HepG2 (cell line): Measurements from ENCODE around the gene NAPB. TPM values are rescaled to one million over a fixed set of nuclear protein-coding genes. Genes with fewer than 3 reads are reported as not detected.

Source experiments
- ATAC-seq: fragments of 200-7000 bp; cut with Tn5 transposase; 3 replicates; pipeline ENCODE4 v1.9.1; 2020; ENCODE audit warnings: mild to moderate bottlenecking, moderate library complexity
- BruUV-seq: library from RNA; stranded (reverse); fragments of 400-500 nt; replicated peaks from 2 replicates; lab custom pipeline; 2021; lab: Mats Ljungman, UMichigan
- CTCF ChIA-PET: fragments of 300-600 bp; formaldehyde crosslinking; extraction: SDS; loops from one replicate; lab custom pipeline; 2021; ENCODE audit warnings: low total read pairs, inconsistent platforms, low intra/inter-chr PET ratio; lab: Yijun Ruan, JAX
- POLR2A ChIA-PET: fragments of 350-600 bp; sonication (Branson Sonifier 250); formaldehyde crosslinking; loops from one replicate; lab custom pipeline; 2020; ENCODE audit warnings: antibody characterized with exemption, inconsistent platforms; lab: Yijun Ruan, JAX
- DNase-seq: peaks from one replicate; pipeline ENCODE4 v3.0.0-alpha.2; 2015; ENCODE audit warnings: low spot score
- FAIRE-seq: peaks from 3 replicates; lab custom pipeline; 2011; peaks lifted over from hg19 to GRCh38; lab: Jason Lieb, UNC
- H2AFZ ChIP-seq: one replicate; pipeline ENCODE4 v1.6.1; 2011; ENCODE audit warnings: low read length, inconsistent platforms
- H3K27ac ChIP-seq: fragments of 300-600 bp; 3 replicates; pipeline ENCODE4 v1.8.0; 2011; ENCODE audit warnings: mixed run types, mild to moderate bottlenecking, mixed read lengths, low read length, inconsistent platforms; ENCODE audit not compliant: insufficient read depth; ENCODE audit errors: extremely low read length
- H3K27me3 ChIP-seq, 2 experiments: fragments of 200-600 bp in 1 of 2; 2 replicates in 1 of 2; 3 replicates in 1 of 2; pipeline versions ENCODE4 v1.6.0 to v1.8.0; 2011; ENCODE audit warnings: low read length in 2 of 2, mild to moderate bottlenecking in 2 of 2, moderate library complexity in 2 of 2, inconsistent platforms in 1 of 2; ENCODE audit not compliant: insufficient read depth in 2 of 2, control insufficient read depth in 1 of 2
- H3K36me3 ChIP-seq, 2 experiments: fragments of 200-600 bp in 1 of 2; replicated peaks in 1 of 2; 2 replicates in 1 of 2; 3 replicates in 1 of 2; pipeline versions ENCODE4 v1.5.1 to v1.8.0; 2011; ENCODE audit warnings: low read length in 2 of 2, inconsistent platforms in 1 of 2; ENCODE audit not compliant: insufficient read depth in 2 of 2, control insufficient read depth in 1 of 2
- H3K4me1 ChIP-seq: 2 replicates; pipeline ENCODE4 v1.5.1; 2012; ENCODE audit warnings: low read length, inconsistent platforms; ENCODE audit not compliant: insufficient read depth
- H3K4me2 ChIP-seq: 2 replicates; pipeline ENCODE4 v1.6.0; 2011; ENCODE audit warnings: low read depth, low read length, inconsistent platforms
- H3K4me3 ChIP-seq, 3 experiments: fragments of 200-600 bp in 1 of 3; sonication (generic), shearing (Covaris generic) in 1 of 3; replicated peaks in 1 of 3; 2 replicates each; pipeline ENCODE4 v1.5.1; 2011 to 2016; ENCODE audit warnings: low read length in 3 of 3, inconsistent platforms in 2 of 3, low read depth in 2 of 3, mild to moderate bottlenecking in 2 of 3, control low read depth in 1 of 3, mixed read lengths in 1 of 3; ENCODE audit not compliant: insufficient read depth in 1 of 3
- H3K79me2 ChIP-seq: one replicate; pipeline ENCODE4 v1.6.1; 2011; ENCODE audit warnings: low read length, inconsistent platforms; ENCODE audit not compliant: insufficient read depth
- H3K9ac ChIP-seq: 2 replicates; pipeline ENCODE4 v1.6.0; 2011; ENCODE audit warnings: mild to moderate bottlenecking, low read depth, low read length, inconsistent platforms; ENCODE audit not compliant: insufficient read depth
- H3K9me3 ChIP-seq: 2 replicates; pipeline ENCODE4 v1.5.1; 2012; ENCODE audit warnings: mild to moderate bottlenecking, low read length
- H4K20me1 ChIP-seq: 2 replicates; pipeline ENCODE4 v1.6.0; 2011; ENCODE audit warnings: inconsistent platforms, mild to moderate bottlenecking, low read length, moderate library complexity; ENCODE audit not compliant: insufficient read depth
- AGO1 ChIP-seq: fragments of 200-400 bp; formaldehyde crosslinking; IDR thresholded peaks from 2 replicates; pipeline ENCODE4 v1.6.1; 2017; ENCODE audit warnings: mild to moderate bottlenecking, low read depth, low read length, moderate library complexity; ENCODE audit not compliant: poor library complexity, severe bottlenecking
- IRX3 ChIP-seq: sonication (generic); formaldehyde crosslinking; IDR thresholded peaks from 2 replicates; pipeline ENCODE4 v1.8.1; 2023; ENCODE audit warnings: mild to moderate bottlenecking, low read depth, missing genetic modification reagents, borderline replicate concordance
- RXRB ChIP-seq: IDR thresholded peaks from 2 replicates; pipeline ENCODE4 v1.6.1; 2016; ENCODE audit warnings: borderline replicate concordance, missing genetic modification reagents, missing compliant biosample characterization
- SNAPC2 ChIP-seq: sonication (generic); formaldehyde crosslinking; IDR thresholded peaks from 2 replicates; pipeline ENCODE4 v1.8.1; 2022; ENCODE audit warnings: mild to moderate bottlenecking, missing genetic modification reagents
- ZC3H13 ChIP-seq: sonication (generic); formaldehyde crosslinking; IDR thresholded peaks from 2 replicates; pipeline ENCODE4 v1.8.1; 2023; ENCODE audit warnings: mild to moderate bottlenecking, missing genetic modification reagents, moderate library complexity
- ZNF775 ChIP-seq: sonication (generic); formaldehyde crosslinking; IDR thresholded peaks from 2 replicates; pipeline ENCODE4 v1.4.0; 2020; ENCODE audit warnings: missing genetic modification reagents, mild to moderate bottlenecking, moderate library complexity, borderline replicate concordance
- ZNF83 ChIP-seq: sonication (generic); formaldehyde crosslinking; IDR thresholded peaks from 2 replicates; pipeline ENCODE4 v1.4.0; 2020; ENCODE audit warnings: missing genetic modification reagents, mild to moderate bottlenecking, borderline replicate concordance
- WGBS: methylation state at CpG from one replicate; pipeline ENCODE4 v1.1.6; 2017; ENCODE audit warnings: low lambda C conversion rate; 5-methylcytosine and 5-hydroxymethylcytosine counted together
- in situ Hi-C: cut with HindIII; loops from 2 replicates; pipeline ENCODE4 v1.10.0; 2017; ENCODE audit warnings: low pct_unique_long_range_greater_than_20kb; ENCODE audit not compliant: extremely low pct_ligation_motif_present
- intact Hi-C: fragments of 100-400 bp; cut with micrococcal nuclease; formaldehyde crosslinking; loops from one replicate; pipeline ENCODE4 v1.10.0; 2022; ENCODE audit not compliant: unreplicated experiment
- polyA plus RNA-seq, 8 experiments: library from polyadenylated mRNA; depleted of rRNA in 3 of 8; stranded (reverse) in 7 of 8; unstranded in 1 of 8; fragments of >200 nt; fragmentation: Illumina TruSeq in 4 of 8; extraction: Trizol in 4 of 8; gene quantifications; 2 replicates each; pipeline versions ENCODE4 v1.2.1 to v1.2.3, GENCODE V29; 2011 to 2016; ENCODE audit warnings: low read depth in 4 of 8, missing spikeins in 1 of 8, mixed read lengths in 1 of 8; ENCODE audit not compliant: insufficient read depth in 1 of 8
- total RNA-seq, 5 experiments: library from RNA; depleted of rRNA; stranded (reverse); fragments of >200 nt; fragmentation: Illumina TruSeq; extraction: Trizol; gene quantifications; 2 replicates each; pipeline ENCODE4 v1.2.3, GENCODE V29; 2016; ENCODE audit warnings: low read depth in 1 of 5
- TF ChIP-seq, protein P1 (sequence below), 2 experiments: sonication (generic) in 1 of 2; formaldehyde crosslinking in 1 of 2; IDR thresholded peaks; 2 replicates each; pipeline versions ENCODE4 v1.4.0 to v1.6.1; 2018 to 2020; ENCODE audit warnings: missing genetic modification reagents in 2 of 2, borderline replicate concordance in 1 of 2, low read depth in 1 of 2, mild to moderate bottlenecking in 1 of 2, missing biosample characterization in 1 of 2

Gene NAPB
- total and polyA plus RNA-seq, 2 of the 13 experiments (the other 11 are each of a cell fraction or from before 2014, with no cell fraction given), result 15.2 to 16.1 TPM

DNA sequence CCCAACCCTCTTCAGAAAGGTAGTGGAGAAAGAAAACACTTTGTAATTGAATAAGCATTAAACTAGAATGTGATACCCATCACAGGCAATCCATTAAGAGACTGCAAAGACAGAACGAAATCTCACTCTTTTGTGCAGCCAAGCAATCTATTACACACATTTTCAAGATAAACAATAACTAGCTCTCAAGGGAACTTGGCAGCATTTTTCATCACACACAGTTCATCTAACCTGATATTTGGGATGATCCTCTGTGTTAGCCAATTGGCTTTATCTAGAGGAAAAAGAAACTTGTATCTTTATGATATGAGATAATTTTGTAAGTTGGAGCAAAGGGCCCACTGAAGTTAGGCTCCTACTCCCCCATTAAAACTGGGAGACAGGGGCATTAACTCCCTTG, 60.8 kb downstream of the NAPB start:
- no peak for TF ChIP-seq AGO1
- peak; percentile 23; the same call in 1 of the 2 replicates for TF ChIP-seq ZNF775 (CRISPR knock-in tag)
- Histone ChIP-seq H3K36me3 (peaks cover 11 to 13% of the 10 kb centered on the region in 2 experiments), H3K4me1 (peaks cover 51% of the 10 kb centered on the region), H3K79me2 (peaks cover 33% of the 10 kb centered on the region), H3K27ac (peak overlapping the region; percentile 93), H3K9ac (peak overlapping the region; percentile 96), H2AFZ (no peak overlapping the region), H4K20me1 (peaks cover 9% of the 10 kb centered on the region; the same call in 1 of the 2 replicates), H3K4me2 (peak overlapping the region; percentile 92), H3K4me3 (peak overlapping the region; percentile 69 to 87 (median 82); a peak in 5 of 6 replicates), H3K27me3 (no peaks in the 10 kb centered on the region; a peak in 1 of 5 replicates), H3K9me3 (no peaks in the 10 kb centered on the region)
- intact Hi-C loops, result loop anchor here (5.0 kb wide), 1 partner anchor 247 kb away; the partner anchor contains the start of gene CST9
- CTCF ChIA-PET, result no interaction called here
- ATAC-seq (no peak), DNase-seq (no peak), FAIRE-seq (no peak)
- in situ Hi-C loops, result no loop called here
- BruUV-seq, result no TSS peak
- POLR2A ChIA-PET, result interaction anchor here (1.5 to 4.6 kb wide), 7 partner anchors 10 to 782 kb away, joined by 3 to 145 read pairs (median 6); partner anchors contain the start of gene NXT1
- 80% methylated on average over 1 of the region's 1 CpG for WGBS

DNA sequence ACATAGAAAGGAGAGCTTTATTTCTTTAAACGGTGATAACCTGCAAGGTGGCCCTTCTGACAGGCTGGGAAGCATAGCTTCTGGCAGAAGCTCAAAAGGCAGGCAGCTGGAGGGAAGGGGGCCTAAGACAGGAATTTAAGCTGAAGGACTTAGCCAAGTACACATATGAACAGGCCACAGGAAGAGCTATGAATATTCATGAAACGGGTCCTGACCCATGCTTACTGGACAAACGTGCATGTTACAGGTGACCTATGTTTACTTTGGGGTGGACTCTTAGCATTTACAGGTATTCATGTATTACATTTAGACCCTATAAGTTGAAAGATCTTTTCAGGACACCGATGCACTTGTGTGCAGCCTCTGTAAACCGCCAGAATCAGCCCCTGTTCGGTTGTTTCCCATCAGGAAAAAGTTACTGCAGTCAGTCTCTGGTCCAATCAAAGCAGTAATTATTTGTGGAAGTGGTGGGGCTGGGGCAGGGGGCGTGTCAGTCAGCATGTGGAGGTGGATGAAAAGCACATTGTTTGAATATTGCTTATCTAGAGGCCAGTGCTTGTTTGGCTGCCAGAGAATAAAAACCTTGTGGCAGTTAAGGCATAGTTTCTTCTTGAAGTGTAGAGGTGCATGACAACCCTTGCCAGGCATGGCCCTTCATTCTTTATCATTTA, 62.2 kb downstream of the NAPB start:
- ATAC-seq (no peak), DNase-seq (peak; percentile 82), FAIRE-seq (peak; percentile 64)
- no peaks in the 10 kb centered on the region for H3K9me3 ChIP-seq
- H3K9ac ChIP-seq, result peak overlapping the region; percentile 78
- WGBS, result 1% methylated on average over 7 of the region's 7 CpGs
- POLR2A ChIA-PET, result interaction anchor here (0.8 to 4.6 kb wide), 13 partner anchors 9 to 928 kb away, joined by 3 to 145 read pairs (median 6); partner anchors contain the start of genes NAPB and NXT1
- no peaks in the 10 kb centered on the region; a peak in 1 of 5 replicates for H3K27me3 ChIP-seq
- H3K36me3 ChIP-seq, result peaks cover 1 to 8% of the 10 kb centered on the region in 2 experiments; a peak in 4 of 5 replicates
- intact Hi-C loops (loop anchor here (1.0 to 10.0 kb wide), 4 partner anchors 9 to 944 kb away; partner anchors contain the start of gene NXT1), in situ Hi-C loops (loop anchor here (10.0 kb wide), 1 partner anchor 784 kb away; no protein-coding TSS in a partner anchor)
- CTCF ChIA-PET, result interaction anchor here (1.6 kb wide), 1 partner anchor 9 kb away, joined by 4 read pairs; no protein-coding TSS in a partner anchor
- no TSS peak for BruUV-seq
- H3K4me3 ChIP-seq, result peak overlapping the region; percentile 55 to 91 (median 65)
- H3K4me2 ChIP-seq, result peak overlapping the region; percentile 97
- peaks cover 9% of the 10 kb centered on the region; the same call in 1 of the 2 replicates for H4K20me1 ChIP-seq
- H2AFZ ChIP-seq, result peak overlapping the region; percentile 87
- H3K27ac ChIP-seq, result peak overlapping the region; percentile 77
- peaks cover 45% of the 10 kb centered on the region for H3K4me1 ChIP-seq
- peaks cover 20% of the 10 kb centered on the region for H3K79me2 ChIP-seq
- TF ChIP-seq, protein P1, sequence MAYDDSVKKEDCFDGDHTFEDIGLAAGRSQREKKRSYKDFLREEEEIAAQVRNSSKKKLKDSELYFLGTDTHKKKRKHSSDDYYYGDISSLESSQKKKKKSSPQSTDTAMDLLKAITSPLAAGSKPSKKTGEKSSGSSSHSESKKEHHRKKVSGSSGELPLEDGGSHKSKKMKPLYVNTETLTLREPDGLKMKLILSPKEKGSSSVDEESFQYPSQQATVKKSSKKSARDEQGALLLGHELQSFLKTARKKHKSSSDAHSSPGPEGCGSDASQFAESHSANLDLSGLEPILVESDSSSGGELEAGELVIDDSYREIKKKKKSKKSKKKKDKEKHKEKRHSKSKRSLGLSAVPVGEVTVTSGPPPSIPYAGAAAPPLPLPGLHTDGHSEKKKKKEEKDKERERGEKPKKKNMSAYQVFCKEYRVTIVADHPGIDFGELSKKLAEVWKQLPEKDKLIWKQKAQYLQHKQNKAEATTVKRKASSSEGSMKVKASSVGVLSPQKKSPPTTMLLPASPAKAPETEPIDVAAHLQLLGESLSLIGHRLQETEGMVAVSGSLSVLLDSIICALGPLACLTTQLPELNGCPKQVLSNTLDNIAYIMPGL (CRISPR knock-in tag; IDR thresholded peaks at IDR 0.05; ENCODE audit: borderline replicate concordance in 1 of 2, low read depth in 1 of 2), result no peak
- no peak for TF ChIP-seq ZC3H13 (CRISPR knock-in tag)
- TF ChIP-seq SNAPC2 (CRISPR knock-in tag), result 0 out of 2 replicates have a peak, but pooled peaks have one; percentile 2
- TF ChIP-seq RXRB, result peak; percentile 16; the same call in 1 of the 2 replicates
- TF ChIP-seq ZNF83 (CRISPR knock-in tag), result no peak
- TF ChIP-seq IRX3 (CRISPR knock-in tag), result 0 out of 2 replicates have a peak, but pooled peaks have one; percentile 23
